Upper lobe of left lung (tissue), 4 donors: ENCODE data around the gene LYPD6B.

ENCODE experiments used
- CTCF ChIP-seq, 6 experiments: fragments of 450-650 bp in 4 of 6; fragments of 200-600 bp in 2 of 6; sonication (generic) in 2 of 6; IDR thresholded peaks; one replicate each; pipeline ENCODE4 v1.5.1; 2016 to 2019; ENCODE audit warnings: antibody characterized with exemption in 6 of 6
- EP300 ChIP-seq, 4 donors: sonication (generic); formaldehyde crosslinking; IDR thresholded peaks; one replicate each; pipeline ENCODE4 v1.5.1; 2017; ENCODE audit warnings: antibody characterized with exemption in 4 of 4, control low read depth in 2 of 4
- POLR2A ChIP-seq, 4 donors: fragments of 450-650 bp; IDR thresholded peaks; one replicate each; pipeline ENCODE4 v1.5.1; 2016 to 2017; ENCODE audit warnings: antibody characterized with exemption in 4 of 4, mild to moderate bottlenecking in 2 of 4
- POLR2AphosphoS5 ChIP-seq, 2 donors: sonication (generic); formaldehyde crosslinking; IDR thresholded peaks; one replicate each; pipeline ENCODE4 v1.5.1; 2017; ENCODE audit warnings: antibody characterized with exemption in 2 of 2

DNA sequence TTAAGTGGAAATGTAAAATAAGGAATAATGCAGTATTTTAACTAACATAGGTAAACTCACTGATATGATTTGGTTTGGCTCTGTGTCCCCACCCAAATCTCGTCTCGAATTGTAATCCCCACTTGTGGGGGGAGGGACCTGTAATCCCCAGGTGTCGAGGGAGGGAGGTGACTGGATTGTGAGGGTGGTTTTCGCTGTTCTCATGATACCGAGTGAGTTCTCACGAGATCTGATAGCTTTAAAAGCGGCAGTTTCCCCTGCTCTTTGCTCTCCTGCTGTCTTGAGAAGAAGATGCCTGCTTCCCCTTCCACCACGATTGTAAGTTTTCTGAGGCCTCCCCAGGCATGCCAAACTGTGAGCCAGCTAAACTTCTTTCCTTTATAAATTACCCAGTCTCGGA lies 182.5 kb downstream of the LYPD6B start:
- TF ChIP-seq CTCF (IDR thresholded peaks at IDR 0.05) (no peak), POLR2A (IDR thresholded peaks at IDR 0.05) (no peak), POLR2AphosphoS5 (IDR thresholded peaks at IDR 0.05) (no peak), EP300 (IDR thresholded peaks at IDR 0.05) (no peak)
